CD4-positive, alpha-beta T cell treated with Interleukin-15 for 1 hour (primary cell): Measurements from ENCODE around the gene TMTC2.

Experiments used
- DNase-seq: peaks from one replicate; pipeline ENCODE4 v3.0.0-alpha.2; 2020

TMTC2 gene

GRCh38 chr12:82964446-82964845 is 277.7 kb downstream of the TMTC2 start:
- DNase-seq: no peak

- peak; percentile 32 for DNase-seq
These were observed 279.4 kb downstream of the TMTC2 start for GRCh38 chr12:82966001-82966559.

GRCh38 chr12:82968631-82969367 is 282.1 kb downstream of the TMTC2 start:
- no peak for DNase-seq

- DNase-seq: no peak
These were observed 283.9 kb downstream of the TMTC2 start for GRCh38 chr12:82970614-82971013.

GRCh38 chr12:82971584-82971983 is 284.9 kb downstream of the TMTC2 start:
- no peak for DNase-seq

GRCh38 chr12:82972624-82973023 is 285.9 kb downstream of the TMTC2 start:
- DNase-seq: no peak

- DNase-seq: no peak
These were observed 286.9 kb downstream of the TMTC2 start for GRCh38 chr12:82973592-82973991.

- DNase-seq: no peak
These were observed 294.4 kb downstream of the TMTC2 start for GRCh38 chr12:82981150-82981549.

GRCh38 chr12:82994117-82994516 is 307.4 kb downstream of the TMTC2 start:
- no peak for DNase-seq

- DNase-seq: no peak
These were observed 309.6 kb downstream of the TMTC2 start for GRCh38 chr12:82996168-82996812.

- no peak for DNase-seq
These were observed 311.8 kb downstream of the TMTC2 start for GRCh38 chr12:82998509-82998908.

GRCh38 chr12:83003026-83003425 is 316.3 kb downstream of the TMTC2 start:
- no peak for DNase-seq

GRCh38 chr12:83005534-83006197 is 319.0 kb downstream of the TMTC2 start:
- no peak for DNase-seq

GRCh38 chr12:83008703-83009102 is 322.0 kb downstream of the TMTC2 start:
- no peak for DNase-seq

- no peak for DNase-seq
These were observed 323.6 kb downstream of the TMTC2 start for GRCh38 chr12:83010169-83010804.

- DNase-seq: no peak
These were observed 328.9 kb downstream of the TMTC2 start for GRCh38 chr12:83015390-83016217.

GRCh38 chr12:83016218-83016835 is 329.6 kb downstream of the TMTC2 start:
- no peak for DNase-seq

- no peak for DNase-seq
These were observed 330.3 kb downstream of the TMTC2 start for GRCh38 chr12:83016991-83017390.

GRCh38 chr12:83018088-83018487 is 331.4 kb downstream of the TMTC2 start:
- no peak for DNase-seq

- DNase-seq: no peak
These were observed 340.5 kb downstream of the TMTC2 start for GRCh38 chr12:83027021-83027723.

- no peak for DNase-seq
These were observed 344.5 kb downstream of the TMTC2 start for GRCh38 chr12:83031196-83031595.
